GM10248 (cell line): ENCODE data around the gene FHIT.

Experiments
- CTCF ChIA-PET: fragments of 300-600 bp; sonication (Branson Sonifier 250); formaldehyde crosslinking; extraction: SDS; loops from one replicate; lab custom pipeline; 2021; ENCODE audit warnings: antibody characterized with exemption; lab: Yijun Ruan, JAX
- POLR2A ChIA-PET: fragments of 350-650 bp; sonication (Branson Sonifier 250); formaldehyde crosslinking; extraction: SDS; loops from one replicate; lab custom pipeline; 2020; ENCODE audit warnings: antibody characterized with exemption; lab: Yijun Ruan, JAX
- DNase-seq: peaks from one replicate; pipeline ENCODE4 v3.0.0; 2012; ENCODE audit errors: extremely low spot score
- CTCF ChIP-seq: IDR thresholded peaks from 2 replicates; pipeline ENCODE4 v1.5.1; 2012; ENCODE audit warnings: mild to moderate bottlenecking, low read depth; ENCODE audit errors: extremely low read depth, missing control alignments, control extremely low read depth

Gene FHIT

GRCh38 chr3:60399861-60400845, 851.1 kb downstream of the FHIT start:
- ChIA-PET POLR2A (no interaction called here), CTCF (interaction anchor here (2.5 kb wide), 1 partner anchor 10 kb away, joined by 5 read pairs; no protein-coding TSS in a partner anchor)
- DNase-seq = no peak
- TF ChIP-seq CTCF = no peak

DNA sequence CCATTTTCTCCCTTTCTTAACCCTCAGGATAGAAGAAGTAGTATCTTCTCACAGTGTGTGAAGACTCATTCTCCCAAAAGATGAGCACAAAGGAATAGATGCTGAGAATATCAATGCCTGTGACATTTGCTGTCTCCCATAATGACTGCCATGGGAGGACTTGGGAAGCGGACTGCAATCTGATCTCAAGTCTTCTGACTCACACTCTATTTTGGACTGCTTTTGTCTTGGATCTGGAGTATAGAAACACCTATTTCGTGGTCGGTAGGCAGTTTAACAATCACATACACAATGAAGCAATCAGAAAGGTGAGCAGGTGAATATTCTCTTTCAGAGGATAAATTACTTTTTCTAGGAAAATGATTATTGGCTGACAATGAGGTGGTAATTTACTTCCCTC, 852.0 kb downstream of the FHIT start:
- POLR2A ChIA-PET = no interaction called here
- CTCF ChIA-PET = interaction anchor here (2.5 kb wide), 1 partner anchor 9 kb away, joined by 5 read pairs; no protein-coding TSS in a partner anchor
- no peak for DNase-seq
- no peak for TF ChIP-seq CTCF

DNA sequence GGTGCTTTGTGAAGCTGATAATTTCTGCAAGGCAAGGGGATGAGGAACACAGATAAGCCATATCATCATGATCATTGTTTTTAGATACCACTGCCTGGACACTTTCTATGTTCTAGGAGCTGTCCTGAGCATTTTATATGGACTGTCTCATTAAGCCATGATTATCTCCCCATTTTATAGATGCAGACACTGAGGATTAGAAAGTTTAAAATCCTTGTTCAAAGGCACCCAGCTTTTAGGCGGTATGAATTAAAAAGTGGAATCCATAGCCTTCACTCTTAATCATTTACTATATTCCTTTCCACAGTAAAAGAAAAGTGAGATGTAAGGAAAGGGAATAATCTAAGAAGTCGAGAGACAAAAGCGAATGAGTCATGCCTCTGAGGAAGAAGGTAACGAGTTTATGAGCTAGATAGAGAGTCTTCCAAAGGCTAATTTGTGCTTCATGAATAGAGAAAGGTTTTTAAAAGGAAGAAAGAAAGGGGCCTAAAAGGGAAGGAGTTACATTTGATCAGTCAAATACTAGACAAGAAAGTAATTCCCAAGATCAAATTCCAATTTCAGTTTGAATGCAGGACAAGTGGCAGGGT, 856.0 kb downstream of the FHIT start:
- TF ChIP-seq CTCF = no peak
- no peak for DNase-seq
- CTCF ChIA-PET = interaction anchor here (1.0 kb wide), 2 partner anchors 9 to 10 kb away, joined by 3 read pairs; no protein-coding TSS in a partner anchor
- POLR2A ChIA-PET = no interaction called here

- CTCF ChIA-PET = no interaction called here
- no peak for DNase-seq
- POLR2A ChIA-PET = no interaction called here
- TF ChIP-seq CTCF = no peak
Observed at GRCh38 chr3:60393946-60394345, 857.3 kb downstream of the FHIT start.

DNA sequence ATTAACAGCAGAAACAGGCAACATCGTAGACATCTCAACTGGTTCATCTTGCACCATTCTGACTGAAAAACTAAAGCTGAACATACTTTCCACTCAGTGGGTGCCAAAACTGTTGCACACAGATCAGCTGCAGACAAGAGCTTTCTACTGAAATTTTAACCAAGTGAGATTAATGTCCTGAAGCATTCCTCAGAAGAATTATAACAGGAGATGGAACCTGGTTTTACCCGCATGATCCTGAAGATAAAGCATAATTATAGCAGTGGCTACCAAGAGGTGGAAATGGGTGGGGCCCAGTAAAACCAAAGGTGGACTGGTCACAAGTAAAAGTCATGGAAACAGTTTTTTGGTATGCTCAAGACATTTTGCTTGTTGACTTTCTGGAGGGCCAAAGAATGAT, 858.8 kb downstream of the FHIT start:
- ChIA-PET CTCF (interaction anchor here (1.0 kb wide), 1 partner anchor 12 kb away, joined by 3 read pairs; no protein-coding TSS in a partner anchor), POLR2A (no interaction called here)
- no peak for TF ChIP-seq CTCF

DNA sequence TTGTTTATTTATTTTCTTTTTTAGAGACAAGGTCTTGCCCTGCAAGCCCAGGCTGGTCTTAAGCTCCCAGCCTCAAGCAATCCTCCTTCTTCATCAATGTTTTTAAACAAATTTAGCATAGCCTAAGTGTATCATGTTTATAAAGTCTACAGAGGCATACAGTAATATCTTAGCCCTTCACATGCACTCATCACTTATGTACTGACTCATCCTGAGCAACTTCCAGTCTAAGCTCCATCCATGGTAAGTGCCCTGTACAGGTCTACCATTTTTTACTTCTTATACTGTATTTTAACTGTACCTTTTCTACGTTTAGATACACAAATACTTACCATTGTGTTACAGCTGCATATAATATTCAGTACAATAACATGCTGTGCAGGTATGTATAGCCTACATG, 860.0 kb downstream of the FHIT start:
- TF ChIP-seq CTCF = no peak
- POLR2A ChIA-PET = interaction anchor here (0.6 kb wide), 1 partner anchor 297 kb away, joined by 4 read pairs; no protein-coding TSS in a partner anchor
- CTCF ChIA-PET = interaction anchor here (1.5 to 1.9 kb wide), 3 partner anchors 9 to 47 kb away, joined by 5 to 6 read pairs (median 5); no protein-coding TSS in a partner anchor
- no peak for DNase-seq

More for the DNA sequence above, 858.8 kb downstream of the FHIT start:
- DNase-seq = no peak
